ENCODE results near the gene CCDC149.
"Not testable (repeated sequence)": the region's sequence is repeated elsewhere in the genome, so short reads cannot be mapped to it uniquely, and the experiment has no call there.

Gene CCDC149

GRCh38 chr4:24913119-24913485, 260 bp upstream of the CCDC149 start:
- Histone ChIP-seq H3K36me3 (replicated peaks; ENCODE audit: low read depth, low read length) (no peaks in the 10 kb centered on the region), H3K9me3 (ENCODE audit: insufficient read depth, low read length) (no peaks in the 10 kb centered on the region; the same call in 1 of the 2 replicates), H3K4me2 (ENCODE audit: low read length) (no peak overlapping the region), H3K4me3 (ENCODE audit: low read length) (no peak overlapping the region), H3K79me2 (ENCODE audit: low read length) (no peaks in the 10 kb centered on the region), H3K9ac (ENCODE audit: low read length) (no peak overlapping the region), H4K20me1 (ENCODE audit: insufficient read depth, low read length) (no peaks in the 10 kb centered on the region), H3K4me1 (ENCODE audit: low read length) (no peaks in the 10 kb centered on the region), H2AFZ (ENCODE audit: low read depth, low read length) (no peak overlapping the region), H3K27me3 (ENCODE audit: low read depth, low read length) (no peaks in the 10 kb centered on the region), H3K27ac (ENCODE audit: low read length) (no peak overlapping the region)
- no peak for TF ChIP-seq CTCF (IDR thresholded peaks at IDR 0.05; ENCODE audit: low read depth, low read length)
- TF ChIP-seq EZH2phosphoT487 (IDR thresholded peaks at IDR 0.05; ENCODE audit: low read depth) = no peak

- no peak overlapping the region for H3K4me2 ChIP-seq (ENCODE audit: low read length)
- no peaks in the 10 kb centered on the region; the same call in 1 of the 2 replicates for H3K9me3 ChIP-seq (ENCODE audit: insufficient read depth, low read length)
- H3K36me3 ChIP-seq (replicated peaks; ENCODE audit: low read depth, low read length) = no peaks in the 10 kb centered on the region
- no peaks in the 10 kb centered on the region for H3K4me1 ChIP-seq (ENCODE audit: low read length)
- H3K27ac ChIP-seq (ENCODE audit: low read length) = no peak overlapping the region
- no peak overlapping the region for H3K9ac ChIP-seq (ENCODE audit: low read length)
- H4K20me1 ChIP-seq (ENCODE audit: insufficient read depth, low read length) = no peaks in the 10 kb centered on the region
- H3K27me3 ChIP-seq (ENCODE audit: low read depth, low read length) = no peaks in the 10 kb centered on the region
- H3K79me2 ChIP-seq (ENCODE audit: low read length) = no peaks in the 10 kb centered on the region
- no peak overlapping the region for H2AFZ ChIP-seq (ENCODE audit: low read depth, low read length)
- no peak overlapping the region for H3K4me3 ChIP-seq (ENCODE audit: low read length)
- no peak for TF ChIP-seq EZH2phosphoT487 (IDR thresholded peaks at IDR 0.05; ENCODE audit: low read depth)
- no peak for TF ChIP-seq CTCF (IDR thresholded peaks at IDR 0.05; ENCODE audit: low read depth, low read length)
These were observed 2.3 kb downstream of the CCDC149 start for GRCh38 chr4:24910499-24910898.

- H3K27ac ChIP-seq (ENCODE audit: low read length); H3K9me3 ChIP-seq (ENCODE audit: insufficient read depth, low read length); H2AFZ ChIP-seq (ENCODE audit: low read depth, low read length): not testable (repeated sequence)
These were observed 3.2 kb downstream of the CCDC149 start for GRCh38 chr4:24909606-24910005.

GRCh38 chr4:24897639-24898038, 15.2 kb downstream of the CCDC149 start:
- no peak overlapping the region for H3K9ac ChIP-seq (ENCODE audit: low read length)
- no peaks in the 10 kb centered on the region; the same call in 1 of the 2 replicates for H3K27me3 ChIP-seq (ENCODE audit: low read depth, low read length)
- no peaks in the 10 kb centered on the region for H3K36me3 ChIP-seq (replicated peaks; ENCODE audit: low read depth, low read length)
- H3K9me3 ChIP-seq (ENCODE audit: insufficient read depth, low read length) = no peaks in the 10 kb centered on the region
- no peaks in the 10 kb centered on the region for H4K20me1 ChIP-seq (ENCODE audit: insufficient read depth, low read length)
- no peak for TF ChIP-seq EZH2phosphoT487 (IDR thresholded peaks at IDR 0.05; ENCODE audit: low read depth)
- TF ChIP-seq CTCF (IDR thresholded peaks at IDR 0.05; ENCODE audit: low read depth, low read length) = no peak
- H2AFZ ChIP-seq (ENCODE audit: low read depth, low read length) = no peak overlapping the region
- no peaks in the 10 kb centered on the region for H3K79me2 ChIP-seq (ENCODE audit: low read length)
- no peak overlapping the region for H3K4me2 ChIP-seq (ENCODE audit: low read length)
- no peak overlapping the region for H3K4me3 ChIP-seq (ENCODE audit: low read length)
- no peak overlapping the region for H3K27ac ChIP-seq (ENCODE audit: low read length)
- H3K4me1 ChIP-seq (ENCODE audit: low read length) = no peaks in the 10 kb centered on the region

More at GRCh38 chr4:24909606-24910005, 3.2 kb downstream of the CCDC149 start:
- not testable (repeated sequence) for H3K27me3 ChIP-seq (ENCODE audit: low read depth, low read length); H3K4me2 ChIP-seq (ENCODE audit: low read length); H3K79me2 ChIP-seq (ENCODE audit: low read length); H3K36me3 ChIP-seq (replicated peaks; ENCODE audit: low read depth, low read length); H3K9ac ChIP-seq (ENCODE audit: low read length); H4K20me1 ChIP-seq (ENCODE audit: insufficient read depth, low read length); H3K4me1 ChIP-seq (ENCODE audit: low read length); H3K4me3 ChIP-seq (ENCODE audit: low read length)

GRCh38 chr4:24896977-24897376, 15.9 kb downstream of the CCDC149 start:
- TF ChIP-seq CTCF (IDR thresholded peaks at IDR 0.05; ENCODE audit: low read depth, low read length) = no peak
- no peak for TF ChIP-seq EZH2phosphoT487 (IDR thresholded peaks at IDR 0.05; ENCODE audit: low read depth)
- Histone ChIP-seq H4K20me1 (ENCODE audit: insufficient read depth, low read length) (no peaks in the 10 kb centered on the region), H3K9ac (ENCODE audit: low read length) (no peak overlapping the region), H2AFZ (ENCODE audit: low read depth, low read length) (no peak overlapping the region), H3K4me3 (ENCODE audit: low read length) (no peak overlapping the region), H3K4me2 (ENCODE audit: low read length) (no peak overlapping the region), H3K9me3 (ENCODE audit: insufficient read depth, low read length) (no peaks in the 10 kb centered on the region), H3K27me3 (ENCODE audit: low read depth, low read length) (no peaks in the 10 kb centered on the region; the same call in 1 of the 2 replicates), H3K36me3 (replicated peaks; ENCODE audit: low read depth, low read length) (no peaks in the 10 kb centered on the region), H3K79me2 (ENCODE audit: low read length) (no peaks in the 10 kb centered on the region), H3K27ac (ENCODE audit: low read length) (no peak overlapping the region), H3K4me1 (ENCODE audit: low read length) (no peaks in the 10 kb centered on the region)
